HEK293 (cell line): ENCODE results near the gene NKX6-1.

Experiments used
- CTCF ChIP-seq: fragments of 450-650 bp; formaldehyde crosslinking; IDR thresholded peaks from 2 replicates; pipeline ENCODE4 v1.5.1; 2016; ENCODE audit warnings: missing biosample characterization, missing genetic modification characterization
- PBX3 ChIP-seq: sonication (generic); formaldehyde crosslinking; IDR thresholded peaks from 2 replicates; pipeline ENCODE4 v1.8.1; 2022; ENCODE audit warnings: mild to moderate bottlenecking, moderate library complexity, missing genetic modification reagents
- TCF7L2 ChIP-seq: IDR thresholded peaks from 2 replicates; pipeline ENCODE4 v1.6.1; 2011; ENCODE audit warnings: low read depth, mild to moderate bottlenecking, inconsistent platforms, low read length, moderate library complexity, borderline replicate concordance
- ZBTB17 ChIP-seq: fragments of 450-650 bp; formaldehyde crosslinking; IDR thresholded peaks from 2 replicates; pipeline ENCODE4 v1.5.1; 2016; ENCODE audit warnings: missing biosample characterization, missing genetic modification characterization
- ZNF292 ChIP-seq: fragments of 450-650 bp; formaldehyde crosslinking; IDR thresholded peaks from 2 replicates; pipeline ENCODE4 v1.5.1; 2016; ENCODE audit warnings: low read depth, missing biosample characterization, missing genetic modification characterization, borderline replicate concordance
- ZNF302 ChIP-seq: fragments of 450-650 bp; formaldehyde crosslinking; IDR thresholded peaks from 2 replicates; pipeline ENCODE4 v1.5.1; 2016; ENCODE audit warnings: missing biosample characterization, missing genetic modification characterization, low read depth
- ZNF311 ChIP-seq: fragments of 450-650 bp; formaldehyde crosslinking; IDR thresholded peaks from 2 replicates; pipeline ENCODE4 v1.5.1; 2017; ENCODE audit warnings: missing biosample characterization, missing genetic modification characterization, borderline replicate concordance
- ZNF513 ChIP-seq: fragments of 450-650 bp; IDR thresholded peaks from 2 replicates; pipeline ENCODE4 v1.5.1; 2018; ENCODE audit warnings: missing biosample characterization, missing genetic modification characterization
- ZNF558 ChIP-seq: fragments of 450-650 bp; formaldehyde crosslinking; IDR thresholded peaks from 2 replicates; pipeline ENCODE4 v1.5.1; 2016; ENCODE audit warnings: missing biosample characterization, missing genetic modification characterization

- TF ChIP-seq PBX3 (CRISPR knock-in tag) (no peak), CTCF (tag by site-specific recombination) (no peak), ZNF292 (tag by site-specific recombination) (no peak), ZBTB17 (no peak), ZNF302 (tag by site-specific recombination) (no peak), ZNF558 (tag by site-specific recombination) (no peak), ZNF311 (tag by site-specific recombination) (no peak), ZNF513 (no peak), TCF7L2 (no peak)
Measured at GRCh38 chr4:84492737-84493091, 6.4 kb downstream of the NKX6-1 start.
